SJSA1 (cell line): ENCODE measurements around the gene BAHCC1. TPM values are rescaled to one million over a fixed set of nuclear protein-coding genes. Genes with fewer than 3 reads are reported as not detected.

Experiments used
- DNase-seq, 2 experiments: peaks; one replicate each; pipeline ENCODE4 v3.0.0-alpha.2; 2015 to 2020; ENCODE audit warnings: low spot score in 2 of 2, low read depth in 1 of 2
- H3K27ac ChIP-seq: fragments of 250-450 bp; sonication (Bioruptor Pico); 2 replicates; pipeline ENCODE4 v1.5.1; 2020; ENCODE audit warnings: mild to moderate bottlenecking, moderate library complexity
- H3K27me3 ChIP-seq: fragments of 250-450 bp; sonication (Bioruptor Pico); replicated peaks from 2 replicates; pipeline ENCODE4 v1.5.1; 2020; ENCODE audit warnings: mild to moderate bottlenecking, moderate library complexity
- H3K36me3 ChIP-seq: fragments of 250-450 bp; sonication (Bioruptor Pico); 2 replicates; pipeline ENCODE4 v1.5.1; 2020; ENCODE audit warnings: mild to moderate bottlenecking
- H3K4me1 ChIP-seq: fragments of 250-450 bp; sonication (Bioruptor Pico); replicated peaks from 2 replicates; pipeline ENCODE4 v1.6.1; 2021; ENCODE audit warnings: mild to moderate bottlenecking
- H3K4me3 ChIP-seq: fragments of 250-450 bp; sonication (Bioruptor Pico); 2 replicates; pipeline ENCODE4 v1.5.1; 2020; ENCODE audit warnings: mild to moderate bottlenecking
- H3K9me3 ChIP-seq: fragments of 250-450 bp; sonication (Bioruptor Pico); replicated peaks from 2 replicates; pipeline ENCODE4 v1.5.1; 2020; ENCODE audit warnings: mild to moderate bottlenecking
- total RNA-seq: library from RNA; depleted of rRNA; stranded (reverse); fragments of >200 nt; shearing (Covaris generic); gene quantifications from 2 replicates; pipeline ENCODE4 v1.2.3, GENCODE V29; 2014

BAHCC1 gene
- total RNA-seq, 1 experiment from 2014 or later, result 6.6 TPM

DNA sequence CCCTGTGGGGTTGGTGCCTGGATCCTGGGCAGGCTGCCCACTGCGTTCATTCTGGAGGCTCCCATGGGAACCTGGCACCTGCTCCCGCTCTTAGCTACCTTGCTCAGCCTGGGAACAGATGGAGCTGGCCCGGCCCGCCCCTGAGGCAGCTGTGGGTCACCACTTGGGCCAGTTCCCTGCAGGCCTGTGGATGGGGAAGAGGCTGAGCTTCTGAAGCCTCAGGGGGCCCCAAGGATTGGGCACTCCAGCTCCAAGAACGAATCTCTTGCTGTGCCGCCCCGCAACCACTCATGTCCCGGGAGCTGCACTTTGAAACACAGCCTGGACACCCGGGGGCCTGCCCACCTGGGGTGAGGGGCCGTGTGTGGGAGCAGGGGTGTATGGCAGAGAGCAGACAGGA lies 37.7 kb downstream of the BAHCC1 start:
- DNase-seq, result no peak
- no peak overlapping the region for H3K27ac ChIP-seq
- H3K9me3 ChIP-seq, result no peaks in the 10 kb centered on the region
- no peak overlapping the region for H3K4me3 ChIP-seq
- H3K27me3 ChIP-seq, result no peaks in the 10 kb centered on the region
- peaks cover 47% of the 10 kb centered on the region for H3K4me1 ChIP-seq
- H3K36me3 ChIP-seq, result no peaks in the 10 kb centered on the region; the same call in 1 of the 2 replicates

DNA sequence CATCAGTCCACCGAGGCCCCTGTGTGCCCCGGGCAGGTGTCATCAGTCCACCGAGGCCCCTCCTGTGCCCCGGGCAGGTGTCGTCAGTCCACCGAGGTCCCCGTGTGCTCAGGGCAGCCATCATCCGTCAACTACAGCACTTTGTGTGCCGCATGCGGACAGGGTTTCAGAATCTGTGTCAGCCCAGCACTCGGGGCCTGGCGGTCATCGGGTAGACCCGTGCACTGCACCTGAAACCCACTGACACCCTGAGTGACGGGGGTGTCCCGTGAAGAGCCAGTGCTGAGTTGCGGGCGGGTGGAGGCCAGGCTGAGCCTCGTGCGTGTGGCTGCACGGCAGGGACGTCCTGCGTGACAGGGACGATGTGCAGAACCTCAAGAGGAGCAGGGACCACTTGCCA lies 38.4 kb downstream of the BAHCC1 start:
- Histone ChIP-seq H3K27me3 (no peaks in the 10 kb centered on the region), H3K36me3 (no peaks in the 10 kb centered on the region; the same call in 1 of the 2 replicates), H3K4me1 (peaks cover 40% of the 10 kb centered on the region), H3K4me3 (no peak overlapping the region), H3K9me3 (no peaks in the 10 kb centered on the region), H3K27ac (no peak overlapping the region)
- no peak for DNase-seq

DNA sequence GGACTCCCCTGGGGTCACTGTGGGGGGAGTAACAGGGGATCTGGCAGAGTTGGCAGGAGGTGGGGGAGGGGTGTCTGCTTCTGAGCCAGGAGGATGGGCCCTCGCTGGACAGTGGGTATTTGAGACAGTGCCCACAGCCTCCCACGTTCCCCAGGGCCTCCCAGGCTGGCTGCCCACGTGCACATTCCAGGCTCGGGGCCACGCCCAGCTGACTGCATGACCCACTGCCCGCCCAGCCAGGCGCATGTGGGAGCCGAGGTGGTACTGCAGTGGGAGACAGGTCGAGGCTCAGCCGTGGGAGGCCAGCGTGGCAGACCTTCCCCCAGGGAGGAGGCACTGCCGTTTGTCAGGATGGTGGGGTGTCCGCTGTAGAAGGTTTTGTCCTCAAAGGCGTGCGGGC lies 38.8 kb downstream of the BAHCC1 start:
- peaks cover 36% of the 10 kb centered on the region for H3K4me1 ChIP-seq
- no peaks in the 10 kb centered on the region for H3K27me3 ChIP-seq
- peak in 1 of 2 experiments; percentile 76 for DNase-seq
- H3K27ac ChIP-seq, result no peak overlapping the region
- no peak overlapping the region for H3K4me3 ChIP-seq
- no peaks in the 10 kb centered on the region for H3K9me3 ChIP-seq
- no peaks in the 10 kb centered on the region for H3K36me3 ChIP-seq

DNA sequence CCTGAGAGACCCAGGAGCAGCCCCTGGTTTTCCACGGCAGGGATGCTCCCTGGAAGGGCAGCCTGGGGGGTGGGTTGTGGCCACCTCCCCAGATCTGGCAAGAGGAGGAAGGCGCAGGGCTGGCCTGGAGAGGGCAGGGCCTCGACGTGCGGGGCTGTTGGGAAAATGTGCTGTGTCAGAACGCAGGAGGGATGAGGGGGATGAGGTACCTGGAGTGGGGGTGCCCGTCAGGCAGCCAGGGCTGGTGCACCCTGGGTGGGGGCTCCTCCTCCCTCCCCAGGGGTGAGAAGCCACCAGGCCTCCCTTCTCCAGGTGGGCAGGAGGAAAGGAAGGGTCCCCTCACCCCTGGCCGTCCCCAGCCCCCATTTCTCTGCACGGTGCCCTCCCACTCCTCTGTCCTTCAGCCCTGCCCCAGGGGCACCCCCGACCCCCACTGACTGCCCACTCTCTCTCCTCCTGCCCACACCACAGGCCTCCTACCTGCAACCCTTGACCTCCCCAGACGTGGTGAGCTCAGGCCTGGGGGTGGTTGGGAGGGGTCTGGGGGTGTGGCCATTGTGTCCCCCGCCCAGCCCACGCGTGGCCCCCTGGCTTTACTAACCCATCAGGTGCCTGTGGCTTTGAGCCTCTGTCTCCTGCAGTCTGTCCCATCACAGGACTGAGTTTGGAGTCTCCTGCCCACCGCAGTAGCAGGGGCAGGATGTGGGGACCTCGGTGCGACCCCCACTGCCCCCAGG lies 39.6 kb downstream of the BAHCC1 start:
- H3K27ac ChIP-seq, result no peak overlapping the region

DNA sequence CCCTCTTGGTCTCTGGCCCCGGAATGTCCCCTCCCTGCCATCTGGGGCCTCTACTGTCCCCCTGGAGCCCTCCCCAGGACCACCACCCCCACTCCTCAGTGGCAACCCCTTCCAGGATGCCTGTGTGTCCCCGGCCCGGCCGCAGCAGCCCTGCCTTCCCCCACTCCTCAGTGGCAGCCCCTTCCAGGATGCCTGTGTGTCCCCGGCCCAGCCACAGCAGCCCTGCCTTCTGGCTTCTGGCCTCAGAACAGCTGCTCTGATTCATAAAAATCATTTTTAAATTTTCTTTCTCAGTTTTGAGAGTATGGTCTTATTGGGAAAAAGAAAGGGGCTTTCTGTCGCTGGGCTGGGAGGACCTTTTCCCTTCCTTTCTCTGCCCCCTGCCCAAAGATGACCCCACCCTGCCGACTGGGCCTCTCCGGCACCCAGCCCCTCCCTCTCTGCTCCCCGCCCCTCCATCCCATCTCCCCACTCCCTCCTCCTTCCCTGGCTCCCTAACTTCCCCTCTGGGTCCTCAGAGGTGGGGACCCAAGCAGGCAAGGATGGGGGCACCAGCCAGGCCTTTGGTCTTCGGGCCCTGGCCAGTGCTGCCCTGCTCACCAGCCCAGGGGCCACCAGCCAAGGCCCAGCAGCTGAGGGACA lies 40.5 kb downstream of the BAHCC1 start:
- no peak overlapping the region for H3K27ac ChIP-seq
- no peak overlapping the region for H3K4me3 ChIP-seq
- peaks cover 20% of the 10 kb centered on the region for H3K4me1 ChIP-seq
- no peak for DNase-seq
- no peaks in the 10 kb centered on the region for H3K9me3 ChIP-seq
- no peaks in the 10 kb centered on the region for H3K36me3 ChIP-seq
- no peaks in the 10 kb centered on the region for H3K27me3 ChIP-seq

More for the DNA sequence above, 39.6 kb downstream of the BAHCC1 start:
- Histone ChIP-seq H3K9me3 (no peaks in the 10 kb centered on the region), H3K4me3 (no peak overlapping the region), H3K4me1 (peaks cover 28% of the 10 kb centered on the region), H3K27me3 (no peaks in the 10 kb centered on the region), H3K36me3 (no peaks in the 10 kb centered on the region)
- no peak for DNase-seq

DNA sequence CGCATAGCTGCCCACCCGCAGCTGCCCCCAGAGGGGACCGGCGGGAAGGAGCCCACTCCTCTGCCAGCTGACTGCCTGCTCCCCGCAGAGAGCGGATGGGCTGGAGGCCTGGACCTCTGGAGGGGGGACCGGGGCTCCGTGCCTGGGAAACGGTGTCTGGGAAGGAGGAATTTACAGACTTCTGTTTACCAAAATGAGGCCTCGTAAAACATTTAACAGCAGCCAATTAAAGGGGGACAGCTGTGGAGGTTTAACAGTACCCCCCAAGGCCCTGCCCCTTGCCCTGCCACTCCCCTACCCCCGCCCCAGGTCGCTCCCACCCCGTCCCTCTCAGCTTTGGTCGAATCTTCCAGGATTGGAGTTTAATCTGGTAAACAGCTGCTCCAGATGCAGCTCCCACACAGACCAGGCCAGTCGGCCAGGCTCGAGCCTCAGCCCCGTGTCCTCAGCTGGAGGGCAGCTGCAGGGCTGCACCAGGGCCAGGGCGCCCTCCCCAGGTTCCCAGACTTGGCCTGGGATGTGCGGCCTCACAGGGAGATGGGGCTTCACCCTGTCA lies 41.1 kb downstream of the BAHCC1 start:
- Histone ChIP-seq H3K9me3 (no peaks in the 10 kb centered on the region), H3K4me3 (no peak overlapping the region), H3K27ac (no peak overlapping the region), H3K27me3 (no peaks in the 10 kb centered on the region), H3K4me1 (peaks cover 20% of the 10 kb centered on the region), H3K36me3 (no peaks in the 10 kb centered on the region)
- DNase-seq, result no peak

DNA sequence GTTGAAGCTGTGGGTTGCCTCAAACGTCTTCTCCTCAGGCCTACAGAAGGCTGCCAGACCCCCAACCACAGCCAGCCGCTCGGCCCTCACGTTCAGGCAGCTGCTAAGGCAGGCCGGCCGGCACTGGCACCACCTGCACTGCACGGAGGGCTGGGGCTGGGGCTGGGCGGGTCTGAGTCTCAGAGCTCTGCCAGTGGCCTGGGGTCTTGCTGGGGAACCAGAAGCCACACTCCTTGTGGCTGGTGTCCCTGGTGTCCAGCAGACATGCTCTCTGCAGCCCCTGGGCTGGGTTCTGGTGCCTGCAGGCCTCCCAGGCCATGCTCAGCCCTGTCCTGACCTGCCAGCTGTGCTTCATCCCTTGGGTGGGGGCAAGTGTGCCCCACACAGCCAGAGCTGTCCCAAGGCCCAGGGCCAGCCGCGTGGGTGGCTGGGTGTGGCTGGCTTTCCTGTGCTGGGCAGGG lies 42.0 kb downstream of the BAHCC1 start:
- Histone ChIP-seq H3K27ac (no peak overlapping the region), H3K4me3 (no peak overlapping the region), H3K9me3 (no peaks in the 10 kb centered on the region), H3K4me1 (peaks cover 20% of the 10 kb centered on the region), H3K36me3 (no peaks in the 10 kb centered on the region), H3K27me3 (no peaks in the 10 kb centered on the region)
- DNase-seq, result no peak

DNA sequence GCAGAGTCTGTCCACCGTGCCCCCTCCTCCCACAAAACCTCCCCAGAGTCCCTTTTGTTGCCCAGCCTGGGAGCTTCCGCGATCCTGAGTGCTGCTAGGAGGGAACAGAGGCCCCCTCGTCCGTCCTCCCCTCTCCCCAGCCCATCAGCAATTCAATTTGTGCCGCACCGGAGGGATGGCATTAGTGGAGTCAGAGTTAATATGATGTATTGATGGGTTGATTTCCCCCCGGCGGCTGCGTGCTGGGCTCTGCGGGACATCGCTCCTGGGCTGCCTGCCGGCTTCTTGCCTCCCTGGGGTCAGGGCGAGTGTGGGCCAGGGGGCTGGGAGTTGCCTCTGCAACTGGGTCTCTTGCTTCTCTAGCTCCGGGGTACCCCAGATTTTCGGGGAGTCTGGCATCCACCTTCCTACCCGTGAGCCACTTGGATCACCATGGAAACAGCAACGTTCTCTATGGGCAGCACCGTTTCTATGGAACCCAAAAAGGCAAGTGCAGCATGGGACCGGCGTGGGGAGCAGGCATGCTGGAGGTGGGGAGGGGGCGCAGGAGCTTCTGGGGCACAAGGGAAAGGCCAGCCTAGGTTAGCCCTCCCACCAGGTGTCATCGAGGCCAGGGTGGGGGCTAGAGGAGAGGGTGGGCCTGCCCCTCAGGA lies 42.9 kb downstream of the BAHCC1 start:
- Histone ChIP-seq H3K27me3 (no peaks in the 10 kb centered on the region), H3K27ac (no peak overlapping the region)

DNA sequence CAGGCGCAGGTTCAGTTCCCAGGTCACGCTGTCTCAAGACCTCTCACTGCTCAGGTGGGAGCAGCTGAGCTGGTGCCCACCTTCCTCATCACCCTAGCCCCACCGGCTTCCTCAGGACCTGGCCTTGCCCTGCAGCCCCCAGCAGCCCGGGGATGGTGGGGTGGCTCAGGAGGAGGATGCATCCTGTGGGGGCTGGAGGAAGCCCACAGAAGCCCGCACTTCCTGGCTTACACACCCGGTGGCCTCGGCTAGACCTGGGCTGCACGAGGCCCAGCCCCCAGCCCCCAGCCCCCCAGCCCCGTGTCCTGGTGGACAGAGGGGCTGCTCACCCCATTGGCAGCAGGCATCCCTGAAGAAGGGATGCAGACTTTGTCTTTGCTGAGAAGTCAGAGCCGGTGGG lies 43.4 kb downstream of the BAHCC1 start:
- H3K36me3 ChIP-seq, result 0 out of 2 replicates have a peak, but pooled peaks cover 7% of the 10 kb centered on the region
- no peak overlapping the region for H3K27ac ChIP-seq
- H3K4me1 ChIP-seq, result peaks cover 19% of the 10 kb centered on the region
- H3K27me3 ChIP-seq, result no peaks in the 10 kb centered on the region
- no peak overlapping the region for H3K4me3 ChIP-seq
- no peak for DNase-seq
- H3K9me3 ChIP-seq, result no peaks in the 10 kb centered on the region

More for the DNA sequence above, 42.9 kb downstream of the BAHCC1 start:
- 0 out of 2 replicates have a peak, but pooled peaks cover 7% of the 10 kb centered on the region for H3K36me3 ChIP-seq
- H3K4me3 ChIP-seq, result no peak overlapping the region
- no peaks in the 10 kb centered on the region for H3K9me3 ChIP-seq
- no peak for DNase-seq
- H3K4me1 ChIP-seq, result peaks cover 20% of the 10 kb centered on the region

DNA sequence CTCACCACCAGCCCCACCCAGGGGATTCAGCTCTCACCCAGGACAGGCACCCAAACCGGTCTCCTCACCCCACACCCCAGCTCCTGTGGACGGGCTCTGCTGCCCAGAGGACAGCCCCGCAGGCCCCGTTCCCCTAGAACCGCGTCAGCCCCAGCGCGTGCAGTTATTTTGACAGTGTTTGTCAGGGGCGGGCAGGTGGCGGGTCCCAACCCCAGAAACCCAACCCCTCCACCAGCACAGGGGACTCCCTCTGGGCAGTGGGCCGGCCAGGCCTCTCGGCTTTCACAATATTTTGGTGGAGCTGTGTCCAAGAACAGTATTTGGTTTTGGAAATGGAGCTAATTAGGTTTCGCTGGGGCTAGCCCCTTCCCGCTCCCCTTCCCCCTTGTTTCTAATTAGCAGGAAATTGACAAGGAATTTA lies 44.8 kb downstream of the BAHCC1 start:
- H3K4me3 ChIP-seq, result no peak overlapping the region
- peaks cover 8% of the 10 kb centered on the region for H3K4me1 ChIP-seq
- no peak overlapping the region for H3K27ac ChIP-seq
- 0 out of 2 replicates have a peak, but pooled peaks cover 7% of the 10 kb centered on the region for H3K36me3 ChIP-seq
- DNase-seq, result no peak
- no peaks in the 10 kb centered on the region for H3K27me3 ChIP-seq
- no peaks in the 10 kb centered on the region for H3K9me3 ChIP-seq

DNA sequence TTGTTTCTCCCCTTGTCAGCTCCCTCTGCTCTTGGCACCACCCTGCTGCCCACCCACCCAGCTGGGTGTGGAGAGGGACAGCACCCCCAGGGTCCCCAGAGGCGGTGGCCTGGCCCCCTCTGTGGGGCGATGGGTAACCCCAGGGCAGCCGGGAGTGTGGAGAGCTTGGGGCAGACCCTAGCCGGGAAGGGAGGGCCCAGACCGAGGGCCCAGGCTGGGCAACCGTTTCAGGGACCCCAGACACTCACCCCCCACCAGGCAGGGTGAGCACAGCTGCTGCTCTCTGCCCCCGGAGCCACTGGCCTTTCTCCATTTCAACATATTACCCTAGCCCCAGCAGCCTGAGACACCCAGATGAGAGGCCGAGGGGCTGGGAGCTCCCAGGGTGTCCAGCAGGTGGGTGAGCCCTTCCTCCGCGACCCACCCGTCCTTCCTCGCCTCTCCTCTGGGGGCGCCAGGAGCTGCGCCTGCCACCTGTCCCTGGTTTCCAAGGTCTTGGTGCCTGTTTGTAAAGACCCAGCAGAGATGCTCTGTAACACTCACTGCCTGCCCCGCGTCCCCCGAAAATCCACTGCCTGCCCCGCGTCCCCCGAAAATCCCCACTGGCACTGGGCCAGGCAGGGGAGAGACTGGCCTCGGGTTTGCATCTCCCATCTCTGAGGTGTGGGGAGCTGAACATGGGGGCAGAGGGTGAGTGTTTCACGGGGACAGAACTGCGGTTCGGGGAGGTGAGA lies 45.4 kb downstream of the BAHCC1 start:
- Histone ChIP-seq H3K27me3 (no peaks in the 10 kb centered on the region), H3K4me1 (peaks cover 8% of the 10 kb centered on the region), H3K36me3 (peaks cover 9% of the 10 kb centered on the region; the same call in 1 of the 2 replicates), H3K4me3 (no peak overlapping the region), H3K9me3 (no peaks in the 10 kb centered on the region), H3K27ac (no peak overlapping the region)
- no peak for DNase-seq

DNA sequence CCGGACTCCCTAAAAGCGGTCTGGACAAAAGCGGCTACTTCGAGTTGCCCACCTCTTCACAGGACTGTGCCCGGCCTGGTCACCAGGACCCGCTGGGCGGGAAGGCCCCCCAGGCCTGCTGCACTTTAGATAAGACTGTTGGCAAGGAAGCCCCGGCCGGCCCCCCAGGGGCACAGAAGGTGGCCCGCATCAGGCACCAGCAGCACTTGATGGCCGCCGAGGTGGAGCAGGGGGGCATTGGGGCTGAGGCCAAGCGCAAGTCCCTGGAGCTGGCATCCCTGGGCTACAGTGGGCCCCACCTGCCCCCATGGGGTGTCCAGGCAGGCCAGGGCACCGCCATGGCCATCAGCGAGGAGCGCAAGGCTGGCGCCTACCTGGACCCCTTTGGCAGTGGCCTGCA lies 47.5 kb downstream of the BAHCC1 start:
- Histone ChIP-seq H3K27ac (no peak overlapping the region), H3K36me3 (peaks cover 18% of the 10 kb centered on the region), H3K9me3 (no peaks in the 10 kb centered on the region), H3K4me3 (no peak overlapping the region), H3K27me3 (no peaks in the 10 kb centered on the region), H3K4me1 (peaks cover 4% of the 10 kb centered on the region)
- no peak for DNase-seq

DNA sequence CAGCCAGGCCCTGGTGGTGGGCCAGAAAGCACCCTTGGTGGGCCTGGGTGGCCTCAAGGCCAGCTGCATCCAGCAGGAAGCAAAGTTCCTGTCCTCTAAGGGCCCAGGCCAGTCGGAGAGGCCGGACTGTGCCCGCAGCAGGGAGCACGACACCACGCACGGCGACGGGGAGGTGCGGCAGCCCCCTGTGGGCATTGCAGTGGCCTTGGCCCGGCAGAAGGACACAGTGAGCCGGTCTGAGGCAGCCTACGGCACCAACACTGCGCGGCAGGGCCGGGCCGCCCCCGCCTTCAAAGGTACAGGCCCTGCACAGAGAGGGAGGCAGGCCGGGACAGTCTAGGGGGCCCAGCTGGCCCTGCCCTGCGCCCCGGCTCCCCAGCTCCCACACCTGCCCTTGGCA lies 48.0 kb downstream of the BAHCC1 start:
- Histone ChIP-seq H3K9me3 (no peaks in the 10 kb centered on the region), H3K36me3 (peaks cover 19% of the 10 kb centered on the region), H3K4me1 (0 out of 2 replicates have a peak, but pooled peaks cover 3% of the 10 kb centered on the region), H3K27ac (no peak overlapping the region), H3K4me3 (no peak overlapping the region), H3K27me3 (no peaks in the 10 kb centered on the region)
- no peak for DNase-seq
